ENCODE data around the gene STK32C.

DNA sequence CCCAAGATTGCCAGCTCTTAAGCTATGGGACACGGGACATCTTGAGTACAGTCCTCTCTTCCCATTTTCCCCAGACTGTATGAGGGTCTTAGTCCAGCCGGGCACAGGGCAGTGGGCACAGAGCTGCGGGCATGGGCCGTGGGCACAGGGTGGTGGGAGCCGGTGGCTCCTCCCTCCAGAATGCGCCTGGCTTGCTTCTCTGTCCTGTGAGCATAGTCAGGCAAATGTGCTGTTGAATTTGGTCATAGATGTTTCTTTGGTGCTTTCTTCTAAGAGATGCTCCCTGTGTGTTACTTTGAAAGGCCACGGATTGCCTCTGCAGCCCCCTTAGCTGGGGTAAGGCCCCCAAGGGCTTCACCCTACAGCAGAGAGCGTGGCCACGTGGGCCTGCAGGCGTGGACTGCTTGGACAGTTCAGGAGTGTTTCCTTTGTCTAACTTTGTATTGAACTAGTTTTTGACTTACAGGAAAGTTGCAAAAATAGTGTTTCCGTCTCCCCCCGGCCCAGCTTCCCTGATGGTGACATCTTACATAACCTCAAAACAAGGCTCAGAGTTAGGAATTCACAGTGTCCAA, 49.0 kb upstream of the STK32C start:
- TF ChIP-seq SMC3 (IDR thresholded peaks at IDR 0.05; ENCODE audit: borderline replicate concordance, low read length) (no peak), SMARCA5 (IDR thresholded peaks at IDR 0.05) (no peak), EP300 (IDR thresholded peaks at IDR 0.05; ENCODE audit: borderline replicate concordance in 1 of 2, control insufficient read depth in 1 of 2, low read depth in 2 of 2, low read length in 2 of 2) (no peak)
- TF ChIP-seq, protein P1, sequence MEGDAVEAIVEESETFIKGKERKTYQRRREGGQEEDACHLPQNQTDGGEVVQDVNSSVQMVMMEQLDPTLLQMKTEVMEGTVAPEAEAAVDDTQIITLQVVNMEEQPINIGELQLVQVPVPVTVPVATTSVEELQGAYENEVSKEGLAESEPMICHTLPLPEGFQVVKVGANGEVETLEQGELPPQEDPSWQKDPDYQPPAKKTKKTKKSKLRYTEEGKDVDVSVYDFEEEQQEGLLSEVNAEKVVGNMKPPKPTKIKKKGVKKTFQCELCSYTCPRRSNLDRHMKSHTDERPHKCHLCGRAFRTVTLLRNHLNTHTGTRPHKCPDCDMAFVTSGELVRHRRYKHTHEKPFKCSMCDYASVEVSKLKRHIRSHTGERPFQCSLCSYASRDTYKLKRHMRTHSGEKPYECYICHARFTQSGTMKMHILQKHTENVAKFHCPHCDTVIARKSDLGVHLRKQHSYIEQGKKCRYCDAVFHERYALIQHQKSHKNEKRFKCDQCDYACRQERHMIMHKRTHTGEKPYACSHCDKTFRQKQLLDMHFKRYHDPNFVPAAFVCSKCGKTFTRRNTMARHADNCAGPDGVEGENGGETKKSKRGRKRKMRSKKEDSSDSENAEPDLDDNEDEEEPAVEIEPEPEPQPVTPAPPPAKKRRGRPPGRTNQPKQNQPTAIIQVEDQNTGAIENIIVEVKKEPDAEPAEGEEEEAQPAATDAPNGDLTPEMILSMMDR (IDR thresholded peaks at IDR 0.05 in 2 of 3, conservative IDR thresholded peaks at IDR 0.05 in 1 of 3; ENCODE audit: control insufficient read depth in 2 of 3, extremely low read depth in 1 of 3, insufficient read depth in 1 of 3, low read depth in 3 of 3, low read length in 3 of 3): no peak
- TF ChIP-seq, protein P2, sequence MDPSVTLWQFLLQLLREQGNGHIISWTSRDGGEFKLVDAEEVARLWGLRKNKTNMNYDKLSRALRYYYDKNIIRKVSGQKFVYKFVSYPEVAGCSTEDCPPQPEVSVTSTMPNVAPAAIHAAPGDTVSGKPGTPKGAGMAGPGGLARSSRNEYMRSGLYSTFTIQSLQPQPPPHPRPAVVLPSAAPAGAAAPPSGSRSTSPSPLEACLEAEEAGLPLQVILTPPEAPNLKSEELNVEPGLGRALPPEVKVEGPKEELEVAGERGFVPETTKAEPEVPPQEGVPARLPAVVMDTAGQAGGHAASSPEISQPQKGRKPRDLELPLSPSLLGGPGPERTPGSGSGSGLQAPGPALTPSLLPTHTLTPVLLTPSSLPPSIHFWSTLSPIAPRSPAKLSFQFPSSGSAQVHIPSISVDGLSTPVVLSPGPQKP (IDR thresholded peaks at IDR 0.05; ENCODE audit: low read depth, low read length): no peak
- TF ChIP-seq, protein P3, sequence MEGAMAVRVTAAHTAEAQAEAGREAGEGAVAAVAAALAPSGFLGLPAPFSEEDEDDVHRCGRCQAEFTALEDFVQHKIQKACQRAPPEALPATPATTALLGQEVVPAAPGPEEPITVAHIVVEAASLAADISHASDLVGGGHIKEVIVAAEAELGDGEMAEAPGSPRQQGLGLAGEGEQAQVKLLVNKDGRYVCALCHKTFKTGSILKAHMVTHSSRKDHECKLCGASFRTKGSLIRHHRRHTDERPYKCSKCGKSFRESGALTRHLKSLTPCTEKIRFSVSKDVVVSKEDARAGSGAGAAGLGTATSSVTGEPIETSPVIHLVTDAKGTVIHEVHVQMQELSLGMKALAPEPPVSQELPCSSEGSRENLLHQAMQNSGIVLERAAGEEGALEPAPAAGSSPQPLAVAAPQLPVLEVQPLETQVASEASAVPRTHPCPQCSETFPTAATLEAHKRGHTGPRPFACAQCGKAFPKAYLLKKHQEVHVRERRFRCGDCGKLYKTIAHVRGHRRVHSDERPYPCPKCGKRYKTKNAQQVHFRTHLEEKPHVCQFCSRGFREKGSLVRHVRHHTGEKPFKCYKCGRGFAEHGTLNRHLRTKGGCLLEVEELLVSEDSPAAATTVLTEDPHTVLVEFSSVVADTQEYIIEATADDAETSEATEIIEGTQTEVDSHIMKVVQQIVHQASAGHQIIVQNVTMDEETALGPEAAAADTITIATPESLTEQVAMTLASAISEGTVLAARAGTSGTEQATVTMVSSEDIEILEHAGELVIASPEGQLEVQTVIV (IDR thresholded peaks at IDR 0.05; ENCODE audit: borderline replicate concordance, partially characterized antibody): no peak

All from GM12878 (cell line).